Iris pigment epithelial cell (primary cell): ENCODE results near the gene RAB31.
A peak's percentile ranks its signal among the peaks of the same experiment; 100 is the strongest.
"Not testable (repeated sequence)": the region's sequence is repeated elsewhere in the genome, so short reads cannot be mapped to it uniquely, and the experiment has no call there.

Experiments used
- DNase-seq: peaks from one replicate; pipeline ENCODE4 v3.0.0-alpha.2; 2011; ENCODE audit warnings: low read depth

Gene RAB31

GRCh38 chr18:9708057-9708433 is at the start of gene RAB31:
Gene RAB31 (plus strand): TSS chr18:9708301. CDS start chr18:9708406, 105 bp downstream.
- peak; percentile 83 for DNase-seq

GRCh38 chr18:9659499-9660375 is 48.4 kb upstream of the RAB31 start:
- DNase-seq: no peak

GRCh38 chr18:9661564-9661963 is 46.5 kb upstream of the RAB31 start:
- peak; percentile 48 for DNase-seq

DNA sequence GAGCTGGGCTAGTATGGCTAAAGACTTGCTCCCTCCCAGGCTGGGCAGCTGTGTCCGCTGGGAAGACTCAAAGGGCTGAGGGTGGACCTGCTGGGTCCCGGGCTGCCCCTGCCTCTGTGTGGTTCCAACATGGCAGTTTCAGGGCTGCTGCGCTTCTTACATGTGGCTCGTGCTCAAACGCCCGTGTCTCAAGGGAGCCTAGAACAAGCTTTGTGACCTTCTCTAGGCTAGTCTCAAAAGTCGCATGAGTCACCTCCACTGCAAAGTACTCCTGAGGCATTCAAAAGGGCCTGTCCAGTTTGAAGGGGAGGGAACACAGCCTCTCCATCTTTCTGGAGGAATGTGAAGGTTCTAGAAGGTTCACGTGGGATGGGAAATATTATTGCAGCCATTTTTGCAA is 44.7 kb upstream of the RAB31 start:
- DNase-seq: no peak

GRCh38 chr18:9665314-9665713 is 42.8 kb upstream of the RAB31 start:
- peak; percentile 14 for DNase-seq

DNA sequence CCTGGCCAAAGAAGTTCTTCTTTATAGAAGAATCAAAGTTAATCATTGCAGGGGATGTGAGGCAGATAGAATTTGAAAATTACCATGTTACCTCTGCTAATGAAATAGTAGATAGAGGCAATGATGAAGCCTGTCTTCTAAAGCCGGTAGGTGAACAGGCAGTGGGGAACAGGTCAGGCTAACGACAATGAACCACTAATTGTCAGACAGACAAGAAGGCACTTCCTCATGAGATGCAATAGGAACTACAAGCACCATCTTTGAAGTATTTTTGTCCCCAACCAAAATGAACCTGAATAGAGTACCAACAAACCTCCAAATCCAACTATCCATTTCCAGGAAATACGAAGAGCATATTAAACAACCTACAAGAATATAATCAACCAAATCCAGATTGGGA is 41.6 kb upstream of the RAB31 start:
- no peak for DNase-seq

DNA sequence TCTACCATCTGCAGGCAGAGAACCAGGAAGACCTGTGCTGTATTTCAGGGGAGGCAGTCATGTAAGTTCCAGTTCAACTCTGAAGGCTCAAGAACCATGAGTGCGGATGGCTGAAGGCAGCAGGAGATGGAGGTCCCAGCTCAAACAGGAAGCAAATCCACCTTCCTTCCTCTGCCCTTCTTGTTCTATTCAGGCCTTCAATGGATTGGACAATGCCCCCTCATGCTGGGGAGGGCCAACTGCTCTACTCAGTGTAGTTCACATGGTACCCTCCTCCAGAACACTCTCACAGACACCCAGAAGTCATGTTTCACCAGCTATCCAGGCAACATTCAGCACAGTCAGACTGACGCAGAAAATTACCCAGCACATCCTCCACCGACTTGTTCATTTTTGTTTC is 39.1 kb upstream of the RAB31 start:
- DNase-seq: no peak

- DNase-seq: no peak
These were observed 36.9 kb upstream of the RAB31 start for GRCh38 chr18:9671214-9671613.

DNA sequence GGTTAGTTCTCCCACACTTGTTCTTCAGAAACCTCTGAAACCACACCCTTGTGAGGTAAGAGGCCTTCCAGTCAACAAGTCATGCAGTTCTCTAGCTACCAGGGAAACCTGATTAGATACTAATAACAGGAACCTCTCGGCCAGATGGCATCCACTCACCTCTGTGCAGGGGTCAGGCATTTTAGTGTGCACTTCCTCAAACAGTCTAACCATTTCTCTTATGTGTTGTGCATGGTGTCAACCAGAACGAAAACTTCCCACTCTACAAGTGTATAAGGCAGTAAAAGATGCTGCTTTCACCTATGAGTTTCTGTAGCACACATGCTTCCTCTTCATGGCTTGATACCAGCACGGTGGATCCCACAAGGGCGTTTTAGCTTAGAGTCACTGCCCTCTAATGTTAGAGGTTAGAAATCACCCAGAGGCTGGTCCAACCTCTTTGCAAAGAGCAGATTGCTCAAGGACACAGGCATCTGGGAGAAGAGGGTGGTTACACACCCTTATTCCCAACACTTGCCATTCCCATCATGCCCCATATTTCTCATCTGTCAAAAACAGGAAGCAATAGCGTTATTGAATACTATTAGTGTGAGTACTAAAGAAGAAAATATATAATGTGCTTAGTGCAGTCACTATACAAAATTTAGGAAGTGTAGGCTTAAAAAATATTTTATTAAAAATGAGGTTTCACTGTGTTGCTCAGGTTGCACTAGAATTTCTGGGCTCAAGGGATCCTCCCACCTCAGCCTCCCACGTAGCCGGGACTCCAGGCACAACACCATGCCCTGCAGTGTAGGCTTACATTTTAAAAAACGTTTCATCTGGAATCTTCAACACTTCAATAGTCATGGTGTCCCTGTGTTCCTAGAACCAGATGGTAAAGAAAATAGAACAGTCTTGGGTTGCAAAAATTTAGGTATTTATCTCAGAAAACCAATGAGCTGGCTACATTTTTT is 34.5 kb upstream of the RAB31 start:
- peak; percentile 57 for DNase-seq

- DNase-seq: not testable (repeated sequence)
These were observed 29.9 kb upstream of the RAB31 start for GRCh38 chr18:9678216-9678615.

DNA sequence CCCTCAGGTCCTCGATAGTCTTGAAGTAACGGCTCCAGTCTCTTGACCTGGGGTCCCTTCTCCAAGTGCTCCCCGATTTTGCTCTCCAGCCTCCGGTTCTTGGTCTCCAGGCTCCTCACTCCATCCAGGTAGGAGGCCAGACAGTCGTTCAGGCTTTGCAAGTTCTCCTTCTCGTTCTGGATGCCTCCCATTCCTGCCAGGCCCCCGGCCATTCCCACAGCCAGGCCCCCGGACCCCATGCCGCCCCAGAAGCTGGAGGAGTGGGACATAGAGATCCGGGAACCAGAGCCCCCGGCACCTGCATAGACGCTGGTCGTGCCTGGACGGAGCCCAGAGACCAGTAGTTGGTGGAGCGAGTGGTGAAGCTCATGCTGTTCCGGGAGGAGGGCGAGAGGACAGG is 29.0 kb upstream of the RAB31 start:
- DNase-seq: no peak

- DNase-seq: no peak
These were observed 26.9 kb upstream of the RAB31 start for GRCh38 chr18:9681217-9681616.

GRCh38 chr18:9682572-9682971 is 25.5 kb upstream of the RAB31 start:
- no peak for DNase-seq

- DNase-seq: peak; percentile 78
These were observed 24.4 kb upstream of the RAB31 start for GRCh38 chr18:9683418-9684396.

DNA sequence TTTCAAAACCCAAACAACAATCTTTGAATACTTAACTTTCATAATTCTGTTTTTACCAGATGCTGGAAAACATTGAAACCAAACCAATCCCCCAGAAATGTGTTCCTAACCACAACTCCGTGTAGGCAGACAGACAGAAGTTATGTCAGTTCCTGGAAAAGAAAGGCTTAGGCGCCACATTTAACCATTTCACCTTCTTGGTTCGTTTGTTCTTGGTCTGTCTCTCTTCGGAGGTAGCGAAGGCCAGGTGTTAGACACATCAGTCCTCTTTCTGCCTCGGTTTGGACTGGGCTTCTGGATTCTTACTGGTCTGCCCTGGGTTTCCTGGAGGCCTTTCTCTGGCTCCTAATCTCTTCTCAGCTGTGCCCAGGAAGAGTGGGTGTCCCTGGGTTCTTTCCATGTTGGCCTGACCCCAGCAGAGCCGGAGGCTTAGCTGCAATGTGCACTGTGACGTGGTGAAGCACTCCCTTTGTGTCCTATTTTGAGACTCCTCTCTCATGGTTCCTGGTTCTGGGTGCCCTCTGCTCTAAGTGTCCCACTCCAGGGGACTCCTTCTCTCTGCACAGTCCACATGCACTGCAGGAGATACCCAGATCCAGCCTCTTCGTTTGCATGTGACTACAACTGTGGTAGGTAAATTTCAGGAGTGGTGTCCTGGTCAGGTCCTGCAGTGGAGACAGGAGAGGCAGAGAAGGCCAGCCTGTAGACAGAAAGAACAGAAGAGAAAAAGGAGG is 23.1 kb upstream of the RAB31 start:
- DNase-seq: peak; percentile 89

DNA sequence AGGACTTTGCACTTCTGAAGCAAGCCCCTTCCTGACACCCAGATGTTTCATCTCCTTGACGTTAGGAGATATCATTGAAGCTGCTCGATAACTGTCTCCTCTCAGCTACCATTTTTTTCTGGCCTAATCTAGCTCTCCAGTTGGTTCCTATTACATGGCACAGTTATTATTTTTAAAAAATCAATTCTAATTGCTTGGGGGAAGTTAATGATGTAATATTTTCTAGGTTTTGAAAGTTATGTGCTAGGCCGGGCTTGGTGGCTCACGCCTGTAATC is 22.5 kb upstream of the RAB31 start:
- no peak for DNase-seq

- peak; percentile 90 for DNase-seq
These were observed 19.9 kb upstream of the RAB31 start for GRCh38 chr18:9688036-9688741.

GRCh38 chr18:9689253-9689652 is 18.8 kb upstream of the RAB31 start:
- no peak for DNase-seq

GRCh38 chr18:9690418-9691188 is 17.5 kb upstream of the RAB31 start:
- DNase-seq: no peak

DNA sequence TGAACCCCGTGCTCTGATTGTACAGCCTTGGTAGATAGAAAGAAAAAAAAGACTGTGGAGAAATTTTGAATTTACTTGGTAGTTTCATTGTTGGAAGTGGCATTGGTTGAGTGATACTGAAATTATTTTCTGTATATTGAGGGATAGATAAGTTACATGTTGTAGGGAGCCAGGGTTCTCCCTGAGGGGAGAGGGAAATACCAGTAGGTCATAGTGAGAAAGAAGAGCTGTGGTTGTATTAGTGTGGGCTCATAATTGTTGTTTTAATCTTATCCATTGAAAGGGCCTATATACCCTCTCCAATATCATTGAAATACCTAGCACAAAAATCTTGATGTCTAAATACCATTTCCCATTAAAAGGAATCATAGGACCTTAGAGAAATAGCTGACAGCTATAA is 16.9 kb upstream of the RAB31 start:
- DNase-seq: no peak
